Hematopoietic multipotent progenitor cell treated with erythropoietin and hydrocortisone succinate and interleukin-3 and kit ligand, for 17 days (in vitro differentiated cells): ENCODE results near the gene CC2D2A.

Source experiments
- DNase-seq: peaks from one replicate; pipeline ENCODE4 v3.0.0-alpha.2; 2015; ENCODE audit warnings: low spot score

Gene CC2D2A

GRCh38 chr4:15469402-15470127, at the start of gene CC2D2A:
CC2D2A (plus strand) TSS chr4:15469882; CDS start chr4:15475933, 6,051 bp downstream.
- DNase-seq, result no peak

GRCh38 chr4:15420642-15421041, 49.0 kb upstream of the CC2D2A start:
- no peak for DNase-seq

- no peak for DNase-seq
Measured at GRCh38 chr4:15423285-15423711, 46.4 kb upstream of the CC2D2A start.

GRCh38 chr4:15425520-15425919, 44.2 kb upstream of the CC2D2A start:
- DNase-seq, result no peak

- DNase-seq, result no peak
Measured at GRCh38 chr4:15427161-15427560, 42.5 kb upstream of the CC2D2A start.

GRCh38 chr4:15427701-15428100, 42.0 kb upstream of the CC2D2A start, which contains the start of gene C1QTNF7:
C1QTNF7 (plus strand) TSS chr4:15428033; CDS start chr4:15435744, 7,711 bp downstream.
- DNase-seq, result no peak

GRCh38 chr4:15428611-15429010, 41.1 kb upstream of the CC2D2A start:
- DNase-seq, result no peak

GRCh38 chr4:15434091-15434490, 35.6 kb upstream of the CC2D2A start:
- DNase-seq, result no peak

GRCh38 chr4:15434676-15435075, 35.0 kb upstream of the CC2D2A start:
- DNase-seq, result no peak

- DNase-seq, result no peak
Measured at GRCh38 chr4:15436513-15436912, 33.2 kb upstream of the CC2D2A start.

GRCh38 chr4:15438939-15439524, 30.6 kb upstream of the CC2D2A start:
- no peak for DNase-seq

- DNase-seq, result no peak
Measured at GRCh38 chr4:15443371-15444160, 26.1 kb upstream of the CC2D2A start.

- no peak for DNase-seq
Measured at GRCh38 chr4:15444276-15444675, 25.4 kb upstream of the CC2D2A start.

- no peak for DNase-seq
Measured at GRCh38 chr4:15444879-15445547, 24.7 kb upstream of the CC2D2A start.

- no peak for DNase-seq
Measured at GRCh38 chr4:15451181-15451865, 18.4 kb upstream of the CC2D2A start.

- DNase-seq, result no peak
Measured at GRCh38 chr4:15451866-15452765, 17.6 kb upstream of the CC2D2A start.

- no peak for DNase-seq
Measured at GRCh38 chr4:15455290-15455689, 14.4 kb upstream of the CC2D2A start.

- peak; percentile 13 for DNase-seq
Measured at GRCh38 chr4:15457406-15458201, 12.1 kb upstream of the CC2D2A start.

GRCh38 chr4:15458616-15459015, 11.1 kb upstream of the CC2D2A start:
- DNase-seq, result no peak

- DNase-seq, result no peak
Measured at GRCh38 chr4:15459706-15460105, 10.0 kb upstream of the CC2D2A start.
